Measurements from ENCODE around the gene GYS1.

Gene GYS1

DNA sequence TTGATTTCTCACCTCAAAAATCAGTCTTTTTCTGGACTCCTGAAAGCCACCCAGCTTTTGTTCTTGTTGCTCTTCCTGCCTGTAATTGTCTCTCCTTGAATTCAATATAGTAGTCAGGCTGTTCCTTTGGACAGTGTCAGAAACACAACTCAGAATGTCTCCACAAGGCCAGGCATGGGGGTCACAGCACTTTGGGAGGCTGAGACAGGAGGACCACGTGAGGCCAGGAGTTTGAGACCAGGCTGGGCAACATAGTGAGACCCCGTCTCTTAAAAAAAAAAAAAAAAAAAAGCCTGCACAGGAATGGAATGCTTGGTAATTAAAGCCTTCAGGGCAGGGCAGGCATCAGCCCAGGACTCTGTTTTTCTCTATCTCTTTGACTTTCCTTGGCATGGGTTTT lies 47.3 kb downstream of the GYS1 start:
- DNase-seq (ENCODE audit: low read depth in 1 of 2, low spot score in 1 of 2) = no peak
- TF ChIP-seq, protein P1, sequence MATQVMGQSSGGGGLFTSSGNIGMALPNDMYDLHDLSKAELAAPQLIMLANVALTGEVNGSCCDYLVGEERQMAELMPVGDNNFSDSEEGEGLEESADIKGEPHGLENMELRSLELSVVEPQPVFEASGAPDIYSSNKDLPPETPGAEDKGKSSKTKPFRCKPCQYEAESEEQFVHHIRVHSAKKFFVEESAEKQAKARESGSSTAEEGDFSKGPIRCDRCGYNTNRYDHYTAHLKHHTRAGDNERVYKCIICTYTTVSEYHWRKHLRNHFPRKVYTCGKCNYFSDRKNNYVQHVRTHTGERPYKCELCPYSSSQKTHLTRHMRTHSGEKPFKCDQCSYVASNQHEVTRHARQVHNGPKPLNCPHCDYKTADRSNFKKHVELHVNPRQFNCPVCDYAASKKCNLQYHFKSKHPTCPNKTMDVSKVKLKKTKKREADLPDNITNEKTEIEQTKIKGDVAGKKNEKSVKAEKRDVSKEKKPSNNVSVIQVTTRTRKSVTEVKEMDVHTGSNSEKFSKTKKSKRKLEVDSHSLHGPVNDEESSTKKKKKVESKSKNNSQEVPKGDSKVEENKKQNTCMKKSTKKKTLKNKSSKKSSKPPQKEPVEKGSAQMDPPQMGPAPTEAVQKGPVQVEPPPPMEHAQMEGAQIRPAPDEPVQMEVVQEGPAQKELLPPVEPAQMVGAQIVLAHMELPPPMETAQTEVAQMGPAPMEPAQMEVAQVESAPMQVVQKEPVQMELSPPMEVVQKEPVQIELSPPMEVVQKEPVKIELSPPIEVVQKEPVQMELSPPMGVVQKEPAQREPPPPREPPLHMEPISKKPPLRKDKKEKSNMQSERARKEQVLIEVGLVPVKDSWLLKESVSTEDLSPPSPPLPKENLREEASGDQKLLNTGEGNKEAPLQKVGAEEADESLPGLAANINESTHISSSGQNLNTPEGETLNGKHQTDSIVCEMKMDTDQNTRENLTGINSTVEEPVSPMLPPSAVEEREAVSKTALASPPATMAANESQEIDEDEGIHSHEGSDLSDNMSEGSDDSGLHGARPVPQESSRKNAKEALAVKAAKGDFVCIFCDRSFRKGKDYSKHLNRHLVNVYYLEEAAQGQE (IDR thresholded peaks at IDR 0.05; ENCODE audit: insufficient replicate concordance, low read depth) = no peak
- no peak for TF ChIP-seq POLR2AphosphoS5 (IDR thresholded peaks at IDR 0.05; ENCODE audit: low read depth)
- TF ChIP-seq GABPA (IDR thresholded peaks at IDR 0.05; ENCODE audit: low read depth) = no peak
- TF ChIP-seq, protein P2, sequence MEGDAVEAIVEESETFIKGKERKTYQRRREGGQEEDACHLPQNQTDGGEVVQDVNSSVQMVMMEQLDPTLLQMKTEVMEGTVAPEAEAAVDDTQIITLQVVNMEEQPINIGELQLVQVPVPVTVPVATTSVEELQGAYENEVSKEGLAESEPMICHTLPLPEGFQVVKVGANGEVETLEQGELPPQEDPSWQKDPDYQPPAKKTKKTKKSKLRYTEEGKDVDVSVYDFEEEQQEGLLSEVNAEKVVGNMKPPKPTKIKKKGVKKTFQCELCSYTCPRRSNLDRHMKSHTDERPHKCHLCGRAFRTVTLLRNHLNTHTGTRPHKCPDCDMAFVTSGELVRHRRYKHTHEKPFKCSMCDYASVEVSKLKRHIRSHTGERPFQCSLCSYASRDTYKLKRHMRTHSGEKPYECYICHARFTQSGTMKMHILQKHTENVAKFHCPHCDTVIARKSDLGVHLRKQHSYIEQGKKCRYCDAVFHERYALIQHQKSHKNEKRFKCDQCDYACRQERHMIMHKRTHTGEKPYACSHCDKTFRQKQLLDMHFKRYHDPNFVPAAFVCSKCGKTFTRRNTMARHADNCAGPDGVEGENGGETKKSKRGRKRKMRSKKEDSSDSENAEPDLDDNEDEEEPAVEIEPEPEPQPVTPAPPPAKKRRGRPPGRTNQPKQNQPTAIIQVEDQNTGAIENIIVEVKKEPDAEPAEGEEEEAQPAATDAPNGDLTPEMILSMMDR (IDR thresholded peaks at IDR 0.05; ENCODE audit: insufficient read depth, low read length) = no peak
- Histone ChIP-seq H3K27ac (replicated peaks) (no peak overlapping the region), H3K27me3 (ENCODE audit: insufficient read depth, poor library complexity, severe bottlenecking) (no peaks in the 10 kb centered on the region), H3K4me3 (replicated peaks; ENCODE audit: insufficient read depth, low read length) (no peak overlapping the region)

DNA sequence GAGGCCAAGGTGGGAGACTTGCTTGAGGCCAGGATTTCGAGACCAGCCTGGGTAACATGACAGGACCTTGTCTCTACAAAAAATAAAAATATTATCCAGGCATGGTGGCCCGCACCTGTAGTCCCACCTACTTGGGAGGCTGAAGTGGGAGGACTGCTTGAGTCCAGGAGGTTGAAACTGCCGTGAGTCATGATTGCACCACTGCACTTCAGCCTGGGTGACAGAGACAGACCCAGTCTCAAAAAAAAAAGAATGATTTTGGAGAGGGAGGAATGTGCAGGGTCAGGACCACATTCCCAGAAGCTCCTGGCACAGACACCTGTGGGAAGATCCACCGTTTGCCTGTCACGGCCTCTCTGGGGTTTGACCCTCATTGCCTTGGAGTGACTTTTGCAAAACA lies 47.7 kb downstream of the GYS1 start:
- DNase-seq (ENCODE audit: low read depth in 1 of 2, low spot score in 1 of 2) = no peak
- H3K27ac ChIP-seq (replicated peaks) = no peak overlapping the region
- TF ChIP-seq, protein P1 (IDR thresholded peaks at IDR 0.05; ENCODE audit: insufficient replicate concordance, low read depth) = no peak
- TF ChIP-seq GABPA (IDR thresholded peaks at IDR 0.05; ENCODE audit: low read depth) (no peak), POLR2AphosphoS5 (IDR thresholded peaks at IDR 0.05; ENCODE audit: low read depth) (no peak), SPI1 (IDR thresholded peaks at IDR 0.05; ENCODE audit: borderline replicate concordance, low read depth) (no peak)
- TF ChIP-seq, protein P2 (IDR thresholded peaks at IDR 0.05; ENCODE audit: insufficient read depth, low read length) = no peak
- no peak overlapping the region for H3K4me3 ChIP-seq (replicated peaks; ENCODE audit: insufficient read depth, low read length)
- H3K27me3 ChIP-seq (ENCODE audit: insufficient read depth, poor library complexity, severe bottlenecking) = no peaks in the 10 kb centered on the region

DNA sequence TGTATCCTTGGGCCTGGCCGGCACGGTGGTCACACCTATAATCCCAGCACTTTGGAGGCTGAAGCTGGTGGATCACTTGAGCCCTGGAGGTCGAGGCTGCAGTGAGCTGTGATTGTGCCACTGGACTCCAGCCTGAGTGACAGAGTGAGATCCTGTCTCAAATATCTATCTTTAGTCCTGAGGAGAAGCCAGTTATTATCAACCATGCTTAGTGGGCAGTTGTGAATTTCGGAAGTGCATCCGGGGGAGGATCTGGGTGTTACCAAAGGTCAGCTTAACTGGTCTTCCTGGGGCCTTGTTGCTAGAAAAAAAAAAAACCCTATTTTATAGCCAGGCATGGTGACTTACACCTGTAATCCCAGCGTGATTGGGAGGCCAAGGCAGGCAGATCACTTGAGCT lies 50.0 kb downstream of the GYS1 start:
- DNase-seq (ENCODE audit: low read depth in 1 of 2, low spot score in 1 of 2) = no peak
- H3K4me3 ChIP-seq (replicated peaks; ENCODE audit: insufficient read depth, low read length) = no peak overlapping the region
- H3K27me3 ChIP-seq (ENCODE audit: insufficient read depth, poor library complexity, severe bottlenecking) = no peaks in the 10 kb centered on the region
- no peak overlapping the region for H3K27ac ChIP-seq (replicated peaks)
- TF ChIP-seq, protein P2 (IDR thresholded peaks at IDR 0.05; ENCODE audit: insufficient read depth, low read length) = no peak
- TF ChIP-seq SPI1 (IDR thresholded peaks at IDR 0.05; ENCODE audit: borderline replicate concordance, low read depth) (no peak), GABPA (IDR thresholded peaks at IDR 0.05; ENCODE audit: low read depth) (no peak), POLR2AphosphoS5 (IDR thresholded peaks at IDR 0.05; ENCODE audit: low read depth) (no peak)
- TF ChIP-seq, protein P1 (IDR thresholded peaks at IDR 0.05; ENCODE audit: insufficient replicate concordance, low read depth) = no peak
